Inflammatory macrophage (primary cell): ENCODE results near the gene PRDX1.
"Not testable (repeated sequence)": the region's sequence is repeated elsewhere in the genome, so short reads cannot be mapped to it uniquely, and the experiment has no call there.

Source experiments
- DNase-seq, 2 donors: peaks; one replicate each; pipeline ENCODE4 v3.0.0-alpha.2; 2020 to 2022

The PRDX1 gene

DNA sequence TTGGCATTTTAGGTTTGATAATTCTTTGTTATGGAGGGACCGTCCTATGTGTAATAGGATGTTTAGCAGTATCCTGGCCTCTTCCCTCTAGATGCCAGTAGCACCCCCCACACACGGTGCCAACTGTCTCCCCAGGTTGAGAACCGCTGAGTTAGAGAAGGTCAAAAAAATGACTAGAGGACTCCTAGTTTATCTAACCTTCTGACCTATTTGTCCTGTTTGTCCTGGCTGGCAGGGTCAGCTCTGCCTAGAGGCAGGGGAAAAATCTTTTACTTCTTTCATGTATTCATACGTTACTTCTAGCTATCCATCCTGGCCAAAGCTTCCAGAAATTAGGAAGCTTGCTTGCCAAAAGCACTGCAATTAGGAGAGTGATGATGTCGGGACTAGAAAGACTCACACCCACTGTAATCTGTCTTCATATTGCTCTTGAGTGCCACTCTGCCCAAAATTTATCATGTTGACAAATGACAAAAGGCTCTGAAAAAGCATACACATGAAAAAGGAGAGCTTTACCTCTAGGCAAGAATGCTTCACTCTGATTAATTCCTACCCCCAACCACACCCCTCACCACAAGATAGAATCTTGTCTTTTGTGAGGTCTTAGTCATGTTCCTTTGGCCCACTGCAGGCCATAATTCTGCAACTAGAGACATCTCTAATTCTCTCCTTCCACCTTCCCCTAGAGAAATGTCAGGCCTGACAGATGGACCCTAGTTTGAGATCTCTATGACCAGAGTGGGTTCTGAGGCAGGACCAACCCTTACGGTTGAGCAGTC, 14.5 kb upstream of the PRDX1 start:
- DNase-seq, result no peak

GRCh38 chr1:45531873-45532272, 10.2 kb upstream of the PRDX1 start:
- peak in 1 of 2 donors; percentile 34 for DNase-seq

DNA sequence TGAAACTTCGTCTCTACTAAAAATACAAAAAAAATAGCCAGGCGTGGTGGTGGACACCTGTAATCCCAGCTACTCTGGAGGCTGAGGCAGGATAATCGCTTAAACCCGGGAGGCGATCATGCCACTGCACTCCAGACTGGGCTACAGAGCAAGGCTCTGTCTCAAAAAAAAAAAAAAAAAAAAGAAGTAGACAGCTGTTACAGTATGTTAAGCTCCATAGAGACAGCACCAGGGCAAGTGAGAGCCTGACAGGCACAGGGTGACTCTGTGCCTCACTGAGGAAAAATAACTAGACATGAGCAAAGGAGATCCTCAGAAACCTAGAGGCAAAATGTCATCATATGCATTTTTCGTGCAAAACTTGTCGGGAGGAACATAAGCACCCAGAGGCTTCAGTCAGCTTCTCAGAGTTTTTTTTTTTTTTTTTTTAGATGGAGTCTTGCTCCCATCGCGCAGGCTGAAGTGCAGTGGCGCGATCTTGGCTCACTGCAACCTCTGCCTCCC, 9.0 kb upstream of the PRDX1 start:
- no peak for DNase-seq

DNA sequence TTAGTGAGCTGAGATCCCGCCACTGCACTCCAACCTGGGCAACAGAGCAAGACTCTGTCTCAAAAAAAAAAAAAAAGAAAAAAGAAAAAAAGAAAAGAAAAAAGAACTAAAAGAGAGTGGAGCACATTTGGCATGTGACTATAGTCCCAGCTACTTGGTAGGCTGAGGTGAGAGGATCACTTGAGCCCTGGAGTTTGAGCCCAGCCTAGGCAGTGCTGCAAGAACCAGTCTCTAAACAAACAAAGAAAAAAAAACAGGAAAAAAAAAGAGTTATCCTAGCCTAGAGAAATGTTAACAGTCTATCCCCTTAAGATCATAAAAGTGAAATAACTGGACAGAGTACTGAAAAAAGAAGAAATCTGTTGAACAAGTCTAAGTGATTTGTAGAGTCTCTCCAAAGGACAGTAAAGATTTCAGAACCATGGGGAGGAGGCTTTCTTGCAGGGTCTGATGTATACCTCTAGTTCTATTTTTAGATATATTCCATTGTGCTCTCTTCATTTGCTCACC, 4.5 kb upstream of the PRDX1 start:
- no peak for DNase-seq

DNA sequence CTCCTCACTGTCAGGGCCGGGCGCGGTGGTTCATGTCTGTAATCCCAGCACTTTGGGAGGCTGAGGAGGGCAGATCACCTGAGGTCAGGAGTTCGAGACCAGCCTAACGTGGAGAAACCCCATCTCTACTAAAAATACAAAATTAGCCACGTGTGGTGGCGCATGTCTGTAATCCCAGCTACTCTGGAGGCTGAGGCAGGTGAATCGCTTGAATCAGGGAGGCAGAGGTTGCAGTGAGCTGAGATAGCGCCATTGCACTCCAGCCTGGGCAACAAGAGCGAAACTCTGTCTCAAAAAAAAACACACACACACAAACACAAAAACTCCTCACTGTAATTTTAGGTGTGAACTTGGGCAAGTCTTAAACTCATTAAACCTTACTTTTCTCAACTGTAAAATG, 2.3 kb upstream of the PRDX1 start:
- DNase-seq, result not testable (repeated sequence)

DNA sequence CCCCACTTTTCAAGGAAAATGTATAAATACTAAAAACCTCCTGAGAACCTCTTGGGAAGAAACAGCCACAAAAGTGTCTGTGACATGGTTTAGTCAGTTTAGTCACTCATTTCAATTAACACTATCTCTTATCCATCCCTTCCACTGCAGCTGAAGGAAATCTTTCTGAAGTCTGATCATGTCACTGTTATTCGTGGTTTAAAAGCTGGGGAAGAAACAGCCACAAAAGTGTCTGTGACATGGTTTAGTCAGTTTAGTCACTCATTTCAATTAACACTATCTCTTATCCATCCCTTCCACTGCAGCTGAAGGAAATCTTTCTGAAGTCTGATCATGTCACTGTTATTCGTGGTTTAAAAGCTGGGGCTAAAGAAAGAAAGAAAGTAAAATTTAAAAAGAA, 1.8 kb upstream of the PRDX1 start:
- not testable (repeated sequence) for DNase-seq

DNA sequence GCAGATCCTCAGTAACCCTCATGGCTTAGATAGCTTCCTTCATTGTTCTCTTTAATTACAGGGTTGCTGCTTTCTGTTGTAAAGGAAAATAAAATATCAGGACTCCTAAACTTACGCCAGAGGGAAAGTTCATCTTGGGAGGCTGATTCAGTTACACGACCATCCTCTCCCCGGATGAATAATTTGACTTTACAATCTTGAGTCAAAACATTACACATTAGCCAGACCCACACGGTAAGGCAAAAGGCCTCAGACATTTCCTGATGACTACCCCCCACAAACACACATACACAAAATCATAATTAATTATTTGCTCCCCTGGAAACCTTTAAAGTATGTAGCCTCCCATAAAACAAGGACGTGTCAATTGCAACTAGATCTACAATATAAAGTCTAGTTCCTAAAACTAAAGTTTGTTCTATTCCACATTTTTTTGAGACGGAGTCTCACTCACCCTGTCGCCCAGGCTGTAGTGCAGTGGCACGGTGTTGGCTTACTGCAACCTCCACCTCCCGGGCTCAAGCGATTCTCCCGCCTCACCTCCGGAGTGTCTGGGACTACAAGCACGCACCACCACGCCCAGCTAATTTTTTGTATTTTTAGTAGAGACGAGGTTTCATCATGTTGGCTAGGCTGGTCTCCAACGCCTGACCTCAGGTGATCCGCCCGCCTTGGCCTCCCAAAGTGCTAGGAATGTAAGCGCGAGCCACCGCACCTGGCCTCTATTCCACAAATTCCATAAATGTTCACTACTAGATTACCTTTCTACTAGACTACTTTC, 830 bp upstream of the PRDX1 start:
- no peak for DNase-seq

DNA sequence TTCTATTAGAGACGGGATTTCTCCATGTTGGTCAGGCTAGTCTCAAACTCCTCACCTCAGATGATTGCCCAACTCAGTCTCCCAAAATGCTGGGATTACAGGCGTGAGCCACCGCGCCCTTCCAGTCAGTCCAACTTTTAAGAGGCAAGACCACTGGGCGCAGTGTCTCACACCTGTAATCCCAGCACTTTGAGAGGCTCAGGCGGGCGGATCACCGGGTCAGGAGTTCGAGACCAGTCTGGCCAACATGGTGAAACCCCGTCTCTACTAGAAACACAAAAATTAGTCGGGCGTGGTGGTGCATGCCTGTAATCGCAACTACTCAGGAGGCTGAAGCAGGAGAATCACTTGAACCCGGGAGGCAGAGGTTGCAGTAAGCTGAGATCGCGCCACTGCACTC, 1.9 kb downstream of the PRDX1 start:
- not testable (repeated sequence) for DNase-seq

DNA sequence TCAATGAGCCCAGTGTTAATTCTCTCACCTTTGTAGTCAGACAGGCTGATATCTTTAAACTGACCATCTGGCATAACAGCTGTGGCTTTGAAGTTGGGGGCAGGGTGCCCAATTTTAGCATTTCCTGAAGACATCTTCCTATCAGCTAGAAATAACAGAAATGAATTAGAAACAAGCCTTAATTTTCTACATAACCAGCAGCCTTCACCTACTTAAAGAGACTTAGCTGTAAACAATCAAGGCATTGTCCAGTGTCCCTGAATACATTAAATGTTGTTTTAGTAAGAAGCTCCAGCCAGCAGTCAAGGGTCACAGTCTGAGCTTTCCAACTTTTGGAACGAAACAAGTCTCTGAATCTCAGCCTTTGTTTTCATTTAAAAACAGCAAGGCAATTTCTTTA, 2.8 kb downstream of the PRDX1 start:
- DNase-seq, result no peak

DNA sequence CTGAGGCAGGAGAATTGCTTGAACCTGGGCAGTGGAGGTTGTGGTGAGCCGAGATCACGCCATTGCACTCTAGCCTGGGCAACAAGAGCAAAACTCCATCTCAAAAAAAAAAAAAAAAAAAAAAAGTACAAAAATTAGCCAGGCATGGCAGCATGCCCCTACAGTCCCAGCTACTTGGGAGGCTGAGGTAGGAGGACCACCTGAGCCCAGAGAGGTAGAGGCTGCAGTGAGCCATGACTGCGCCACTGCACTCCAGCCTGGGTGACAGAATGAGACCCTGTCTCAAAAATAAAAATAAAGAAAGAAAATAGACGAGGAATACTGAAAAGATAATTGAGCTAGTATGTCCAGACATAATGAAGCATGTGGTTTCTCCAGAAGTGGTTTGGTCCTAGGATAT, 3.3 kb downstream of the PRDX1 start:
- not testable (repeated sequence) for DNase-seq

DNA sequence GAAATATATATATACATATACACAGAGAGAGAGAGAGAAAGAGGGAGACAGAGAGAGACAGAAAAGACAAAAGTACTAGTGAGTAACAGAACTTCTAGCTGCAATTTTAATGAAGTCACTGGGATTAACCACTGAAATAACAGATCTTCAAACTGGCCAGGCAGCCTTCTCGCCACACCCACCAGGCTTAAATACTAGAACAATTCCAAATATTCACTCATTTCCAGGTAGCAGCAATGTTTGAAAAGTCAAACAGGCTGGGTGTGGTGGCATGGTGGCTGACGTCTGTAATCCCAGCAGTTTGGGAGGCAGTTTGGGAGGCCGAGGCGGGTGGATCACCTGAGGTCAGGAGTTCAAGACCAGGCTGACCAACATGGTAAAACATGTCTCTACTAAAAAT, 5.2 kb downstream of the PRDX1 start:
- DNase-seq, result no peak

- DNase-seq, result no peak
Observed at GRCh38 chr1:45516036-45516435, 5.6 kb downstream of the PRDX1 start.

GRCh38 chr1:45513532-45514260, 8.0 kb downstream of the PRDX1 start:
- DNase-seq, result not testable (repeated sequence)

DNA sequence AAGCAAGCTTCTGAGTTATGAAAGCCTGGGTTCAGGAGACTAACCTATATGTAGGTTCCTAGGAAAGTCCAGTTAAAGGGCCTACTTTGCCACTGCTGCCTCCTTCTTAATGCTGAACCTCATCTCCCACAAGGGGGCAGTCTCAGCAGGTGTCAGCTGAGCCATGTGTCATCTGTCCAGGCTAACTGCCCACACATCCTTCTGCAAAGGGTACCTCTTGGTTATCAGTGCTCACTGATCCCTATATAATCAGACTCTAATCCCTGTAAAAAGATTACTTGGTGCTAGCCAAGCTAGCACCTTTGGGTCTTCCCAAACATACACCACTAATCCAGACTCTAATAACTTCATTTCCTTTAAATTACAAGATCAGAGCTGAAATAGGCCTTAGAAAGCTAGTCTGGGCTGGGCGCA, 9.0 kb downstream of the PRDX1 start:
- DNase-seq, result peak; percentile 67 to 85

DNA sequence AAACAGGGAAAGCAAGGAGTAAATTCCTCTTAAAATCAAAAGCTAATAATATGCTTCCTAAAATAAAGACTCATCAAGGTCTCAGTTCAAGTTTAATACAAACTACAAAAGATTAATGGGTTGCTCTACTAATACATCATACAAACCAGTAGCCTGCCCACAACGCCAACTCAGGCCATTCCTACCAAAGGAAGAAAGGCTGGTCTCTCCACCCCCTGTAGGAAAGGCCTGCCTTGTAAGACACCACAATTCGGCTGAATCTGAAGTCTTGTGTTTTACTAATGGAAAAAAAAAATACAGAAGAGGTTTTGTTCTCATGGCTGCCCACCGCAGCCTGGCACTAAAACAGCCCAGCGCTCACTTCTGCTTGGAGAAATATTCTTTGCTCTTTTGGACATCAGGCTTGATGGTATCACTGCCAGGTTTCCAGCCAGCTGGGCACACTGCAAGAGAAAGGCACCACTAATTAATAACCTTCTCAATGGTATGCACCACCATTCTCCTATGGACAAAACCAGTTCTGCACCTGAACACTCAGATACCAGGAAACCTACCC, 10.6 kb downstream of the PRDX1 start:
- DNase-seq, result no peak

DNA sequence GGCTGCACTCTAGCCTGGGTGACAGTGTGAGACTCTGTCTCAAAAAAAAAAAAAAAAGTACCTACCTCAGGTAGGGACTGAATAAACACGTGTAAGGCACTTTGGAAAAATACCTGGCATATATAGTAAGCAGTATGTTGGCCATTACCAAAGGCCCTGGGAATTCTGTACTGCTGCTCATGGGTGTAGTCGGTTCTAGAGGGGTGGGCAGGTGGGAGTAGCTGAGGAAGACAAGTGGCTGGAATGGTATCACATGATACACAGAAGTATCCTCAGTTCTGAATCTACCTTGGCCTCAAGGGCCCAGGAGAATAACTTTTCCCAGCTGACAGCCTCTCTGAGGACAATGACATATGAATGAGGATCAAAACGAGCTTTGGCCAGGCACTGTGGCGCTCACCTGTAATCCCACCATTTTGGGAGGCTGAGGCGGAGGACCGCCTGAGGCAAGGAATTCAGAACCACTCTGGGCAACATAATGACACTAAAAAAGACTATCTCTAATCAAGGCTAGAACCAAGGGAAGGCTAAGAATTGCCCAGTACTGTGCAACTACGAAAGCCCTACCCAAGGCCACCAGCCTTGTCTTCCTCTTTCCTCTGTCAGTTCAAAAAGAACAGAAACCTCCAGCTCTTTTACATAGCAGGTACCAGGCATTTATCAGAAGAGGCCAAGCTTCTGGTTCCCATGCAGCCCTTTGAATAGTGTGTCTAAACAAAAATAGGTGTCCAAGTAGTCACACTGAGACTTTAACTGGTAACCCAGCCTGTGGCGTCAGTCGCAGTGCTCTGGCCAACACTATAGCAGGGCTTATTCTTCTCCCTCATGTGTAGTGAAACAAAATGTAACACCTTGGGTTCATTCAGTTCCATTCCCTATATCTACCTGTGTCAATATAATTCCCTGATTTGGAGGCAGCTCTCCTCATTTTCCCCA, 11.4 kb downstream of the PRDX1 start:
- no peak for DNase-seq

DNA sequence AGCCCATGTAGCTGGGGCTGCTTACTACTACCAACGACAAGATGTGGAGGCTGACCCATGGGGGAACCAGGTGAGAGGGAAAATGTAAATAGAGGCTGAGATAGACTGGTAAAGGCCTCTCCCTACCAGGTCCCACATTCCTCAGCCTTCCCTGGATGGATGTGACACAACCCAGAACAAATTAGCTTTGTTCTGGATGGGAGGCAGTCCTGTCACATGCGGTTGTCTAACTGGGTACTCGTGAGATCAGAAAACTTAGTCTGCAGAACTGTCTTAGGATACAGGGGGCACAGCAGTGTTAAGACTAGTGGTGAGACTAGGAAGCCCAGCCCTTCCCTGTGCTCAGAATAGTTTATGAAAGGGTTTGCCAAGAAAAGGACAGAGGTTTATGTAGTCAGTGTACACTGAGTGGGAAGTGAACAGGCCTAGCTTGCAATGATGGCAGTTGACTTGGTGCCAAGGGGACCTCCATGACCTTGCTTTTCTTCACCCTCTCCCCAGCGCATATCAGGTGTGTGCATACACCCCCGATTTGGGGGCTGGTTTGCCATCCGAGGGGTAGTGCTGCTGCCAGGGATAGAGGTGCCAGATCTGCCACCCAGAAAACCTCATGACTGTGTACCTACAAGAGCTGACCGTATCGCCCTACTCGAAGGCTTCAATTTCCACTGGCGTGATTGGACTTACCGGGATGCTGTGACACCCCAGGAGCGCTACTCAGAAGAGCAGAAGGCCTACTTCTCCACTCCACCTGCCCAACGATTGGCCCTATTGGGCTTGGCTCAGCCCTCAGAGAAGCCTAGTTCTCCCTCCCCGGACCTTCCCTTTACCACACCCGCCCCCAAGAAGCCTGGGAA, 13.2 kb downstream of the PRDX1 start:
- no peak for DNase-seq

- no peak for DNase-seq
Observed at GRCh38 chr1:45507893-45508292, 13.8 kb downstream of the PRDX1 start.

- DNase-seq, result no peak
Observed at GRCh38 chr1:45507195-45507594, 14.5 kb downstream of the PRDX1 start.
